Right ventricle myocardium superior (tissue), 1 donor: Measurements from ENCODE around the gene DISC1. TPM values are rescaled to one million over a fixed set of nuclear protein-coding genes. Genes with fewer than 3 reads are reported as not detected.
"Not testable (repeated sequence)": the region's sequence is repeated elsewhere in the genome, so short reads cannot be mapped to it uniquely, and the experiment has no call there.

Source experiments
- ATAC-seq: fragments of 200-7000 bp; cut with Tn5 transposase; one replicate; pipeline ENCODE4 v1.9.1; 2020; ENCODE audit warnings: mild to moderate bottlenecking; ENCODE audit not compliant: poor library complexity
- DNase-seq: peaks from one replicate; pipeline ENCODE4 v3.0.0-alpha.2; 2020
- intact Hi-C: fragments of 100-400 bp; cut with DNase I; formaldehyde crosslinking; loops from one replicate; pipeline ENCODE4 v1.11.2; 2022
- total RNA-seq: library from RNA; stranded (reverse); fragmentation: NEBNext Ultra II Directional; extraction: Animal tissue kit (Norgen Biotek cat#: 25700); gene quantifications from one replicate; pipeline ENCODE4 v1.2.1, GENCODE V29; 2021
- donor health status: DM: no; HTN: yes; CAD: no; lungs with severe emphysema.

Gene DISC1
- total RNA-seq, 1 donor from 2014 or later, result 3.0 TPM

DNA sequence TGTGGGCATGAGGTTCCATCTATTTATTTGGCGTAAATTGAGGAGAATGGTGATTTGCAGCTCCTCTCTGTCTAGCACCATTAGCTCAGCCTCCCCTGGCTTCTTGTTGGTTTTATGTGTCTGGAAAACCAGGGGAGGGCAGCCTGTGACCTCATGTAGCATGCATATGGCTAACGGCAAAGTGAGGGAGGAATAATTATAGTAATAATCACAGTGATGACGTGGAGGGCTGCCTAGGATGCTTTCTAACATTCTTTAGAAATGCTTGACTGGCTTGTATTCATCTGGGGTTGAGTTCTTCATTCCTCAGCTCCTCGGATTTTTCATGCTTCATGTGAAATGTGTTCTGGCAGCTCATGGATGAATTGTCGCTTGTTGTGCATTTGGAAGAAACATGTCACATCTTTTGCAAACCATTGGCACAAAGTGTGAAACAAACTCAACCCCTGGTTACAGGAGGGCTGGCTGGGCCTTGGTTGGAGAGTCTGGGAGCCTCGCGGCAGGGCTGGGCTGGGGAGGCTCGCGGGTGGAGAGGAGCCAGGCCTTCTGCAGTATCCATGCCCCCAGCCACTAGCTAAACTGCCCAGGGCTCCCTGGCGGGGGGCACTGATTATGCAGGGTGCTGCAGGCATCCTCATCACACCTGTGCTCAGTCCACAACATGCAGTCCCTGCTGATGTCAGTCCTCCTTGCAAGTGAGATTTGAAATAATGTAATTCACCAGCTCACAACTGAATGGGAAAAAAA lies 149.6 kb downstream of the DISC1 start:
- intact Hi-C loops, result no loop called here
- no peak for ATAC-seq
- DNase-seq, result no peak

DNA sequence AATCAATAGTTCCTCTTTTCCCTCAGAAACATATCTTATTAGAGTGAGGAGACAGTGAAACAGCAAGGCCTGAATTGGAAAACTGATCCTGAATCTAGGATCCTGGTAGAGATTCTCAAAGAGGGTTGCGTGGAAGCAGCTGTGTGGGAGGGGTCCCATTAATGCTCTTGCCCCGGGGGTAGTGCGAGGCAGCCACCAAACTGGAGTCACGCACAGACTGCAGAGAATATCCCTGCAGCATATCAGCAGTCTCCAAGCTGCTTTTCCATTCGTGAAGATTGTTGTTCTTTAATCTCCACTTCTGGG lies 150.1 kb downstream of the DISC1 start:
- intact Hi-C loops, result no loop called here
- DNase-seq, result no peak
- no peak for ATAC-seq

DNA sequence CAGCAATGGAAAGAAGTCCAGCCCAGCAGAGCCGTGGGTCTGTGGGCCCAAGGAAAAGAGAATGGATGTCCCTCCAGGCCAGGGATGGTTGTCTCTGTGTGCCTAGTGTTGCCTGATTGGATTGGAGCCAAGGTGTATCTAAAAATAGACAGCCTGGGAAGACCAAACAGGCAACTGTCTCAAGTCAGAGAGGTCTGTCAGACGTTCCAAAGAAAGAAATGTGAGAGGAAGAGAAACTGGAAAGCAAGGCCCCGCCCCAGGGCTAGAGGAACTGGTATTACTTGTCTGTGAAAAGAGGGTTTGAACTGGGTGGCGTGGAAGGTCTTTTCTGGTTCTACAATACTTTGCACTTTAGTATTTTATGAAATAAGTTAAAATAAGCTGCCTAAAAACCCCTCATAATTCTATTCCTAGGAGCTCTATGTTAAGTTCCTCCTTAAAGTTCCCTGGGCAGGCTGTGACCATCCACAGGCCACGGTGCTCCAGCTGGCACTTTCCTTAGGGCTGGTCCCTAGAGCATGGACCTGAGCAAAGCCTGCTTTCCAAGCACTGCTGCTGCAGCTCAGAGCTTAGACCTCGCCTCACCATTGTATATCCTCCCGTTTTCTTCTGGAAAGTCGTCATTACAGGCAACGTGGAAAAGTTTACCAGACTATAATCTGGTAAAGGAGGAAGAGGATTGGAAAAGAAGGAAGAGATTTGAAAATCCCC lies 151.6 kb downstream of the DISC1 start:
- peak; percentile 58 for DNase-seq
- peak; percentile 85 for ATAC-seq
- intact Hi-C loops, result no loop called here

DNA sequence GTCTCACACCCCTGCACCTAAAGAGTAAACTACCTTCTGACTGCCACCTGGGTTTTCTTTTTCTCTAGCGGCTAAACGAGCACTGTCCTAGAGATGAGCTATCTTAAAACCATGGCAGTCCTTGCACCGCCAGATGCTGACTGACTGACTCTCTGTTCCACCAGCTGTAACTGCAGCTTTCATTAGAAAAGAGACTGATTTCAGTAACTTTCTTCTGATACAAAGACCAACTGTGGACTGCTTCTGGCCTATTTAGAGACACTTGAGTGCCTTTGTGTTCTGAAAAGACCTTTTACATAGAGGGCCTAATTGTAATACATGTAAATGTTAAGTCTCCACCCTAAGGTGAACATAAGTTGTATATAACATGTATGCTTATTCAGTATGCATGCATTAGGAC lies 152.5 kb downstream of the DISC1 start:
- intact Hi-C loops, result no loop called here
- DNase-seq (no peak), ATAC-seq (no peak)

DNA sequence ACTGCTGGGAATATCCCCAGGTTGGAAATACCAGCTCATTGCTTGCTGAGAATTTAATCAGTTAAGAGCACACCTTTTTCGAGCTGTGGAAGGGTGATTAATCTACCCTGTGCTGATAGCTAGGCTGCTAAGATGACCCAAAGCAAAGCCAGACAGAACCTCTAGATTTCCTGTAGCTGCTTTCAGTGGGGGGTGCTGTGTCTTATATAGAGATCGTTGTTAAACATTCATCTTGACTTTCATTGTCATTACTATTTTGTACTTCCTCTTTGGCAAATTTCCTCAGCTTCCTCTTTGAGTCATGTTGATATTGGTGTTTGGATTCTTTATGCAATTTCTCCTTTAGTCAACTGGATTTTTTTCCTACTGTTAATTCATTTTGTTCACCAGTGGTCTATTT lies 155.3 kb downstream of the DISC1 start:
- ATAC-seq (no peak), DNase-seq (no peak)
- intact Hi-C loops, result no loop called here

DNA sequence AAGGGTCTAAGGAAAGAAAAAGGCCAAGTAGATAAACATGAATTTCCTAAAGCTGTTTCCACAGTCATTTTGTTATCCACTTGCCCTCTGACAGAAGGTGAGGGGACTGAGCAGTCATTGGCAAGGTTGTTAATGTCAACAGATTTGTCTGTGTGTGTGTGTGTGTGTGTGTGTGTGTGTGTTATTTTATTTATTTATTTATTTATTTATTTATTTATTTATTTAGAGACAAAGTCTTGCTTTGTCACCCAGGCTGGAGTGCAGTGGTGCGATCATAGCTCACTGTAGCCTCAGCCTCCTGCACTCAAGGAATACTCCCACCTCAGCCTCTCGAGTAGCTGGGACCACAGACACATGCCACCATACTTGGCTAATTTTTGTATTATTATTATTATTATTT lies 158.5 kb downstream of the DISC1 start:
- intact Hi-C loops, ATAC-seq: not testable (repeated sequence)

DNA sequence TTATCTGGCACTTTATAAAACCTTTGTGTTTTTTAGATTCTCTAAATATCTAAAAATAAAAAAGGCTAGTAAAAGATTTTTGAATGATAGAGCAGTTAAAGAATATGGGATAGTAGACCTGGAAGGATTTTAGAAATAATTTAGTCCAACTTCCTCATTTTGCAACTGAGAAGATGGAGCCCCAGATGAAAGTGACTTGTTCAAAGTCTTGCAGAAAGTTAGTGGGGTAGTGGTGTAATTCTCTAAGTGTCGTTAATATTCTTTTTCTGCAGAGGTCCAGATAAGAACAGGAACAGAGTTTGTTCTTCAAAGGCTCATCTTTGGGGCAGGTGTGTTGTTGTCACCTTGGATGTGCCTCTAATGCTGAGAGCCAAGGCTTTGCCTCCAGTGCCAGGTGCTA lies 159.5 kb downstream of the DISC1 start:
- intact Hi-C loops, result no loop called here
- no peak for DNase-seq
- ATAC-seq, result no peak

More for the DNA sequence above, 158.5 kb downstream of the DISC1 start:
- DNase-seq, result not testable (repeated sequence)

DNA sequence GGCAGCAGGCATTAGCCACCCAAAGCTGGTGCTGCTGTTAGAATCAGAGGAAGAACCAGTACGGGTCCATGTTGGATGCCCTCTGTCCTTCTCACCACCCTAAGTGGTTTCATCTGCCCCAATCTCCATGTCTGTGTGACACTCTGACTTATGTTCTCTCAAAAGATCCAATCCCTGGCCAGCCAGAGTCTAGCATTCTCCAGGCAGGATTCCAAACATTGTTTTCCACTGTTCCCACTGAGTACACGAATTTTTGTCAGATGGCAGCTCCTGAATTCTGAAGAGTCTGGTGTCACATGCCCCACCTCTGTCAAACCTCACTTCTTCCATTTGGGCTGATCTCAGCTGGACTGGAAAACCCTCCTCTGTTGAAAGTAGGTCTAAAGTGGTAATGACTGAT lies 166.0 kb downstream of the DISC1 start:
- DNase-seq (no peak), ATAC-seq (no peak)
- intact Hi-C loops, result no loop called here

DNA sequence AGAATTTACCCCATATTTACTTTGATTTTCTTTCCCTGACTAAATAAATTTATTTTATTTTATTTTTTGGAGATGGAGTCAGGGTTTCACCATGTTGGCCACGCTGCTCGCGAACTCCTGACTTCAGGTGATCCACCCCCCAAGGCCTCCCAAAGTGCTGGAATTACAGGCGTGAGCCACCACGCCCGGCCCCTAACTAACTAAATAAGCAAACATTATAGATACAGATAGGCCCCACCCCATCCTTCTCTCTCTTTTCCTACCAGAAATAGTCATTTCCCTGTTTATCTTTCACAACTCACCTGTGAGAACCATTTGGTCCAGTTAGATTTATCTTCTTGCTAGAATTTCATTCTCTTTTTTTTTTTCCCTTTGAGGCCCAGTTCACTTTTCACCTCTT lies 167.3 kb downstream of the DISC1 start:
- ATAC-seq (no peak), DNase-seq (no peak)
- intact Hi-C loops, result no loop called here

DNA sequence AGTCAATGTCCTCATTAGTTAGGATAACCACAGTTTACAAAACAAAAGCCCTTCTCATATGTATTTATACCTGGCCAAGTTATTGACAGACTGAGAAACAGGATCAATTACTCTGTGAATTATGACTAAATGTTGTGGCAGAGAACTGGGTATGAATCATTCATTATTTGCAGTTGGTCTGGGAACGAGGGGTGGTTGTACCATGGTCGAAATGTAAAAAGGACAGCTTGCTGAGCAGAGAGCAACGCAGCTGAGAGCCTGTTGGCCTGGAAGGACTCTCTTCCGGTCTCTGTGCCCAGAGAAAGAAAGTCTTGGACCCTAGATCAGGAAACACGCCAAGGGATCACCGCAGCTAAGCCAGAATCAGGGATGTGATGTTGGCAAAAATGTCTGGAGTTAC lies 169.6 kb downstream of the DISC1 start:
- ATAC-seq, result no peak
- intact Hi-C loops, result no loop called here
- no peak for DNase-seq

DNA sequence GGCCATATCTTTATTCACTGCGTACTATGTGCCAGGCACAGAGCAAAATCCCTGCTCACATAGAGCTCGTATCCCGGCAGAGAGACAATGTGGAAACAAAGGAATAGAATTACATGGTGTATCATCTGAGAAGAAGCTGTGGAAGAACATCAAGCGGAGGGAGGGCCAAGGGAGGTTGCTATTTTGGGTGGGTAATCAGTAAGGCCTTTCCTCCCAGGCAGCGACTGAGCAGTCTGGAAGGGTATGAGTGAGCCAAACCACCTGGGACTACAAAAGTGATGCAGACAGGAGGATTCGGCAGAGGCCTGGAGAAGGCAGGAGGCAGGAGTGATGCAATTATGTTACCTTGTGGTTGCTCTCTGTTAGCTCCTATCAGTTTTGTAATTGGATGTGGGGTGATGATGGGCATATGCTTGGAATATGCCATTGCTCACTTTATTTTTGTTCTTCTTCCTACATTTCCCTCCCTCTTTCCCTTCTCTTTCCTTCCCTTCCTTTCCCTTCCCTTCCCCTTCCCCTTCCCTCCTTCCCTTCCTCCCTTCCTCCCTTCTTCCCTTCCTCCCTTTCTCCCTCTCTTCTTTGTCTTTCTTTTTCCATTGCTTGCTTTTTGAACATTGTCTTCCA lies 172.9 kb downstream of the DISC1 start:
- DNase-seq, result no peak
- intact Hi-C loops, result no loop called here
- ATAC-seq, result no peak

DNA sequence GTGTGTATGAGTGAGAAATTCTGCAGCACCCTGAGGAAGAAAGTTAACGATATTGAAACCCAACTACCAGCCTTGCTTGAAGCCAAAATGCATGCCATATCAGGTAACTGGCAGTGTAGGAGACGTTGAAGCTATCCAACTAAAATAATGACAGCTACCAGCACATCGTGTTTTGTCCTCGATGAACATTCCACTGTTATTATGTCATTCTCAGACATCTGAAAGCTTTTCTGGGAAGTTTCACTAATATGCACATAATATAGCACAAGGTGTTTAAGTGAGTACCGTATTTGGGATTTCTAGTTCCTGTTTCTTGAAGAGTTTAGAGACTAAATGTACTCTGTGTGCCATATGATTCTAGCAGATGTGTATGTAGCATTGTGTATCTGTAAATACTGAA lies 173.5 kb downstream of the DISC1 start:
- ATAC-seq (no peak), DNase-seq (no peak)
- intact Hi-C loops, result no loop called here

DNA sequence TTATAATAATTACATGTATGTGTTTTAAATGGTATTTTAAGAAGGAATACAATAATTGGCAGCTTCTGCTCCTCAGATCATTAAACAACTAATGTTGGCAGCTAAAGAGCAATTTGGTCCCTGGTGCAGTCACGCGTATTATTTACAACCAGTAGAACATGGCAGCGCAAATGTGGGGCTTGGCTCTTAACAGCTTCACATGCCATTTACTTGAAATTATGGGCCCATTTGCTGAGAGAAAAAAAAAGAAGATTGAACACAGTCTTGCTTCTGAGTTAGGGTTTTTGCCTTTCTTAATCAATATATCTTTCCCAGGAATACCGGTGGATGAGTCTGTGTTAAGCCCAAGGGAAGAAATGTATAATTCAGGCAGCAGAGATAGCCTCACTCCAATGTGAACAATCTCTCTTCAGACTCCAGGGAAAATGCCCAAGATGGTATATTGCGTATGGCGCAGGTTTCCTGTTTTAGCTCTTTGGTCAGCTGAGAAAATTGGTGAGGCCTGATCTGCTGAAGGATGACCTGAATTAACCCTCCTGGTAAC lies 174.5 kb downstream of the DISC1 start:
- no peak for ATAC-seq

DNA sequence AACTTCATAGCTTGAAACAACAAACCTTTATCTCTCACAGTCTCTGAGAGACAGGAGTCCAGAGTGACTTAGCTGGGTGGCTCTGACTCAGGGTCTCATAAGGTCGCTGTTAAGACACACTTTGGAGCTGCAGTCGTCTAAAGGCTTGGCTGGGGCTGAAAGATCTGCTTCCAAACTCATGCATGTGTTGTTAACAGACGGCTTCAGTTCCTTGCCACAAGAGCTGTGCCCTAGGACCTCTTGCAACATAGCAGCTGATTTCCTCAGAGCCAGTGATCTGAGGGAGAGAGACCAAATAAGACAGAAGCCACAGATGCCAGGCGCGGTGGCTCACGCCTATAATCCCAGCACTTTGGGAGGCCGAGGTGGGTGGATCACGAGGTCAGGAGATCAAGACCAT lies 176.8 kb downstream of the DISC1 start:
- DNase-seq (peak; percentile 58), ATAC-seq (peak; percentile 65)
- intact Hi-C loops, result no loop called here

More for the DNA sequence above, 174.5 kb downstream of the DISC1 start:
- no peak for DNase-seq
- intact Hi-C loops, result no loop called here

DNA sequence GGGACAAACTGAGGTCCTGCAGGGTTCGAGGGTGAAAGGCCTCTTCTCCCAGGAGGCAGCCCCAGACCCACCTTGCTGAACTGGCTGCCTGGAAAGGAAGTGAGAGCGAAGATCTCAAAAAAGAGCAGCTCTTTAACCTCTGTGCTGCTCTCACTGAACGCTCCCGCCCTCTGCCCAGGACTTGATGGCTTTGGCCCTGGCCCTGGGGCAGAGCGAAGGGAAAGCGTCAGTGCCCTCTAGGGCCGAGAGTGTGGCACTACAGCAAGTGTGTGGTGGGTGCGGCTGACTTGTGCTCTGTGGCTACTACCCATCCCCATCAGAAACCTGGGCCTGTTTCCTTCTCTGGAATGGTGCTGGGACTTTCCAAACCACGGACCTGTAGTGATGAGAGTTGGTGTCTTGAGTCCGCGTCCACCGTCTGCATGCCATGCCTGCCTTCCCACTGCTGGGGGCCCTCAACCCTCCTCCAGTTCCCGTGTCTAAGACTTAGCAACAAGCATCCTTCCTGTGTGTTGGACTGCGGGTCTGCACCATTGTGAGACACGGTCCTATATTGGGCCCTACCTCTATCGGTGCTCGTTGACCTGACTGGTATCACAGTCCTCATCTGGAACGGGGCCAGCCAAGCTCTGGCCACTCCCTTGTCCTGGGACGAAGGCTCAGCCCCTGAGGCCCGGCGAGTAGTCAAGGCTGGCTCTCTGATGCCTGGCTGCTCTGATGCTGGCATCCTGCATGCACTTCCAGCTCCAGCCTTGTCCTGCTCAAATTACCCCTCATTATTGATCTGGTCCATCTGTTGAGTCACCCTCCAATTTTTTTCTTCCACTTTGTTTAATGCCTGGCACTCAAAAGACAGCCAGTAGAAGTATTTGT lies 180.3 kb downstream of the DISC1 start:
- DNase-seq (peak; percentile 68), ATAC-seq (peak; percentile 69)
- intact Hi-C loops, result no loop called here

DNA sequence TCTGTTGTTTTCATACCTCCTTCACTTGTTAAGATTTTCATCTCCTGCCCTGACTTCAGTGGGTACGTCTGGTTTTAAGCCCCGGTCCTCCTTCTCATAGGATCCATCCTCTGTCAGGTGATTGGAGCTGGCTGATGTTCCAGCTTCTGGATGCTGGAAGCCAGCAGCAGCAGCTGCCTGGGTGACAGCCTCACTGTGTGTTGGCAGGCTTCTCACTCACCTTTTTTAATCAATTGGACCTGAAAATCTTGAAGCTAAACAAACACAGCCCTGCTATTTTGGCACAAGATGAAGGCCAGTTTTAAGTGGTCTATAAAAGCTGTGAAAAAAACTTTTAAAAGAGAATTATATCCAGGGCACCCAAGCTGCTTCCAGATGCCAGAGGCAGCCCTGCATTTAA lies 181.0 kb downstream of the DISC1 start:
- intact Hi-C loops, result no loop called here
- ATAC-seq (peak; percentile 38), DNase-seq (no peak)

DNA sequence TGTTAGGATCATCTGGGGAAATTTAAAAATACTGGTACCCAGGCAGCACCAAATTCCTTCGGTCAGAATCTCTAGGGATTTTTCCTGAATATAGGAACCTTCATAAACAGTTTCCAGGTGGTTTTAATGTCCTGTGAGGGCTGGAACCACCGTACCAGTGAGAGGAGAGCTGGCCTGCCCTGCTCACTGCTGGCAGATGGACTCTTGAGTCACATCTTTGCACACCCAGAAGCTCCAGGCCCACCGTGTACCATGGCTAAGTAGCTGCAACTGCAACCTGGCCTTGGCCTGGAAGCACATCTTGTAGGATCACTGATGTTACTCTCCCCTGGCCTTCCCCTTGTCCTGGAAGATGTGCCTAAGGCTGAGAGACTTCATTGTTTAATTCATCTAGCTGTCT lies 181.5 kb downstream of the DISC1 start:
- no peak for ATAC-seq
- intact Hi-C loops, result no loop called here
- DNase-seq, result no peak

DNA sequence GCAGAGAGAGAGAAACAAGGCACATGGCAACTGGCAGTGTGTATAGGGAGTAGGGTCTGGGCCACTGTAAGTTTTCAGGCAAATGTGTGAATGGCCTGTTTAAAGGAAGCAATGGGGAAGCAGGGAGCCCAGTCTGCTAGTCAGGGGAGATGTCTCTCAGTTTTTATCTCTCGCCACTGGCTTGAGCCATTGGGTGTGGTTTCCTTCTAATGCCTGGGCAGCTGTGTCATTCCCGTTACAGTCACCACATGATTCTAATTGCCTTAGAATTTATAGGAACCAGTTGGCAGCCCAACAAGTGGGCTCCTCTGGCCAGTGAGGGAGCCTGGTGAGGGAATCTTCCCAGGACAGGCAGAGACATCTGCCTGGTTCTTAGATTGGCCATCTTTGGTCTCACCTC lies 182.4 kb downstream of the DISC1 start:
- peak; percentile 31 for ATAC-seq
- peak; percentile 42 for DNase-seq
- intact Hi-C loops, result no loop called here

DNA sequence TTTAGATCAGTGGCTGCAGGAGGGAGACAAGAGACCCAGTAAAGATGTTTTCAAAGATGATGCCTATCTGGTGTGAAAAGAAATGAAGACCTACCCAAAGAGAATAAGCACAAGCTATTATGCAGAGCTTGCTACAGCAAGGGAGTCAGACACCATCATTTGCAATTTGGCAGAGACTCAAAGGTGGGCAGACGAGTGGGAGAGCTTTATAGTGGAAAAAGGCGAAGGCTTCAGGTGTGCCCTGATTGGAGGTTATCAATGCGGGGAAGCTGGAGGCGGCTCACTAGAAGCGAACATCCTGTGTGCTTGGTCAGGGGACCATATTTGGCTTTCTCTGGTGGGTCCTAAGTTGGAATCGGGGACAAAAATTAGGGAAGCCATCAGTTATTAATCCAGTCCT lies 183.8 kb downstream of the DISC1 start:
- intact Hi-C loops, result no loop called here
- DNase-seq (no peak), ATAC-seq (no peak)
